ENCODE results near the gene TLN1.

TLN1 gene

GRCh38 chr9:35700031-35700430 is 32.0 kb downstream of the TLN1 start:
- no peak overlapping the region for H3K27ac ChIP-seq (ENCODE audit: low read depth, low read length)

DNA sequence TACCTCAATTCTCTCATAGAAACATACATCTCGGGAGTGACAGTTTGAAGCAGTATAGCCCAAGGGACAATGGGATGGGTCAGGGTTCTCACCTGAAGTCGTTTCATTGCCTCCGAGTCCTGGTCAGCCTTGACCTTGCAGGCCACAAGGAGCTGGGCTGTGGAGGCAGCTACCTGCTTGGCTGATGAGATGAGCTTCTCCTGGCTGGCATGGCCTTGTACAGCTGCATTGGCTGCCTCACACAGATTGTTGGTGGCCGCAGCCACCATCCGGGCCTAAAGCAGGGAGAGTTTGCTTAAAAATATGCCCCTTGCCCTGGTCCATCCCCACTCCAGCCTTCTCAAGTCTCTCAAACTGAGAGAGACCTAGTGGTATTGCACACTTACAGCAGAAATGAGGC is 33.8 kb downstream of the TLN1 start:
- Histone ChIP-seq H3K36me3 (ENCODE audit: control insufficient read depth in 1 of 2, insufficient read depth in 2 of 2, low read length in 2 of 2) (peaks cover 61 to 72% of the 10 kb centered on the region in 2 donors), H3K4me1 (ENCODE audit: control insufficient read depth in 1 of 2, insufficient read depth in 2 of 2, low read length in 2 of 2) (peaks cover 12 to 16% of the 10 kb centered on the region in 2 donors), H3K27ac (ENCODE audit: low read depth, low read length) (no peak overlapping the region), H3K9ac (ENCODE audit: low read depth in 1 of 2, low read length in 2 of 2) (no peak overlapping the region), H3K9me3 (ENCODE audit: control insufficient read depth in 1 of 2, low read length in 2 of 2) (no peaks in the 10 kb centered on the region), H3K27me3 (ENCODE audit: control insufficient read depth in 1 of 2, insufficient read depth in 2 of 2, low read length in 2 of 2) (no peaks in the 10 kb centered on the region), H3K4me3 (ENCODE audit: low read depth in 1 of 2, low read length in 2 of 2) (no peak overlapping the region)

More at GRCh38 chr9:35700031-35700430, 32.0 kb downstream of the TLN1 start:
- Histone ChIP-seq H3K36me3 (ENCODE audit: control insufficient read depth in 1 of 2, insufficient read depth in 2 of 2, low read length in 2 of 2) (peaks cover 79 to 90% of the 10 kb centered on the region in 2 donors), H3K4me3 (ENCODE audit: low read depth in 1 of 2, low read length in 2 of 2) (no peak overlapping the region), H3K9ac (ENCODE audit: low read depth in 1 of 2, low read length in 2 of 2) (no peak overlapping the region), H3K4me1 (ENCODE audit: control insufficient read depth in 1 of 2, insufficient read depth in 2 of 2, low read length in 2 of 2) (peaks cover 12 to 16% of the 10 kb centered on the region in 2 donors), H3K9me3 (ENCODE audit: control insufficient read depth in 1 of 2, low read length in 2 of 2) (no peaks in the 10 kb centered on the region), H3K27me3 (ENCODE audit: control insufficient read depth in 1 of 2, insufficient read depth in 2 of 2, low read length in 2 of 2) (no peaks in the 10 kb centered on the region)

GRCh38 chr9:35697486-35697885 is 34.5 kb downstream of the TLN1 start:
- peaks cover 12 to 16% of the 10 kb centered on the region in 2 donors for H3K4me1 ChIP-seq (ENCODE audit: control insufficient read depth in 1 of 2, insufficient read depth in 2 of 2, low read length in 2 of 2)
- H3K9me3 ChIP-seq (ENCODE audit: control insufficient read depth in 1 of 2, low read length in 2 of 2) = no peaks in the 10 kb centered on the region
- H3K27ac ChIP-seq (ENCODE audit: low read depth, low read length) = no peak overlapping the region
- peaks cover 55 to 65% of the 10 kb centered on the region in 2 donors for H3K36me3 ChIP-seq (ENCODE audit: control insufficient read depth in 1 of 2, insufficient read depth in 2 of 2, low read length in 2 of 2)
- H3K4me3 ChIP-seq (ENCODE audit: low read depth in 1 of 2, low read length in 2 of 2) = no peak overlapping the region
- no peaks in the 10 kb centered on the region for H3K27me3 ChIP-seq (ENCODE audit: control insufficient read depth in 1 of 2, insufficient read depth in 2 of 2, low read length in 2 of 2)
- H3K9ac ChIP-seq (ENCODE audit: low read depth in 1 of 2, low read length in 2 of 2) = no peak overlapping the region

GRCh38 chr9:35696520-35697215 is 35.3 kb downstream of the TLN1 start:
- Histone ChIP-seq H3K27ac (ENCODE audit: low read depth, low read length) (no peak overlapping the region), H3K36me3 (ENCODE audit: control insufficient read depth in 1 of 2, insufficient read depth in 2 of 2, low read length in 2 of 2) (peaks cover 49 to 57% of the 10 kb centered on the region in 2 donors), H3K27me3 (ENCODE audit: control insufficient read depth in 1 of 2, insufficient read depth in 2 of 2, low read length in 2 of 2) (no peaks in the 10 kb centered on the region), H3K9me3 (ENCODE audit: control insufficient read depth in 1 of 2, low read length in 2 of 2) (no peaks in the 10 kb centered on the region), H3K9ac (ENCODE audit: low read depth in 1 of 2, low read length in 2 of 2) (no peak overlapping the region), H3K4me1 (ENCODE audit: control insufficient read depth in 1 of 2, insufficient read depth in 2 of 2, low read length in 2 of 2) (peaks cover 12 to 16% of the 10 kb centered on the region in 2 donors), H3K4me3 (ENCODE audit: low read depth in 1 of 2, low read length in 2 of 2) (no peak overlapping the region)

DNA sequence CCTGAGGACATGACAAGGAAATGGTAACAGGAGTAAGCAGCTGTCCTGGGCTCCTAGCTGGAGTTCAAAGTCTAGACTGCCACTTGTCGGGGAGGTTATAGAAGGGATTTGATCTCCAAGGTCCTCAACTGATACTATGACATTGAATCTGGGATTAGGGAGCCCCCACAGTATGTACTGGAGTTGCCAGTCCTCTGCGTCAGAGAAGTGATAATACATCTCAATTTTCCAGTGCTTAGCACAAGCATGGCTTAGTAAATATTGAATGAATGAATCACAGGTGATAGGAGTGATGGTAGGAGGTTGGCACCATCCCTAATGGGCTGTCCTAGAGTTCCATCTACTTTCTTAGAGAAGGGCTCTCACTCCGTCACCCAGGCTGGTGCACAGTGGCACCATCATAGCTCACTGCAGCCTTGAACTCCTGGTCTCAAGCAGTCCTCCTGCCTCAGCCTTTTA is 36.0 kb downstream of the TLN1 start:
- peaks cover 44 to 50% of the 10 kb centered on the region in 2 donors for H3K36me3 ChIP-seq (ENCODE audit: control insufficient read depth in 1 of 2, insufficient read depth in 2 of 2, low read length in 2 of 2)

DNA sequence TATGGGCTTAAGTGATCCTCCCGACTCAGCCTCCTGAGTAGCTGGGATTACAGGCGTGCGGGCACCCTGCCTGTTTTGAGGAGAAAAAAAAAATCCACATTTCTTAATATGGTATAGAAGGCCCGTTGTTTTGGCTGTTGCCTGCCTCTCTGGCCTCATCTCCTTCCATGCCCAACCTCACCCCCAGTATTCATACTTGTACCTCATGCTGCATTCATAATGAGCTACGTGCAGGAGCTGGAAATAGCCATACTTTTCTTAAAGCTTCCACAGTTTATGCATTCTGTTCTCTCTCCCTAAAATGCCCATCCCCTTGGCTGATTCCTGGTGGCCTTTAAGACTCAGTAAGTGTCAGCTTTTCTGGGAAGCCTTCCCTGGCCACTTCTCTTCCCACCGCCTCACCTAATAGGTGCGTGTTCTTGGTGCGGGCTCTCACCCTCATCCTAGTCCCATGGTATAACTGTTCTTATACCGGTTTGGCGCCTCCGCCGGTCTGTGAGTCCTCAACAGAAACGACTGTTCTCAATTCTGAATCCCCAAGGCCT is 40.2 kb downstream of the TLN1 start:
- Histone ChIP-seq H3K4me3 (ENCODE audit: low read depth in 1 of 2, low read length in 2 of 2) (no peak overlapping the region), H3K36me3 (ENCODE audit: control insufficient read depth in 1 of 2, insufficient read depth in 2 of 2, low read length in 2 of 2) (peaks cover 3 to 9% of the 10 kb centered on the region in 2 donors), H3K4me1 (ENCODE audit: control insufficient read depth in 1 of 2, insufficient read depth in 2 of 2, low read length in 2 of 2) (peaks cover 29 to 34% of the 10 kb centered on the region in 2 donors), H3K27ac (ENCODE audit: low read depth, low read length) (no peak overlapping the region), H3K9ac (ENCODE audit: low read depth in 1 of 2, low read length in 2 of 2) (no peak overlapping the region), H3K9me3 (ENCODE audit: control insufficient read depth in 1 of 2, low read length in 2 of 2) (no peaks in the 10 kb centered on the region), H3K27me3 (ENCODE audit: control insufficient read depth in 1 of 2, insufficient read depth in 2 of 2, low read length in 2 of 2) (no peaks in the 10 kb centered on the region)

More for the DNA sequence above, 36.0 kb downstream of the TLN1 start:
- Histone ChIP-seq H3K27me3 (ENCODE audit: control insufficient read depth in 1 of 2, insufficient read depth in 2 of 2, low read length in 2 of 2) (no peaks in the 10 kb centered on the region), H3K9ac (ENCODE audit: low read depth in 1 of 2, low read length in 2 of 2) (no peak overlapping the region), H3K4me1 (ENCODE audit: control insufficient read depth in 1 of 2, insufficient read depth in 2 of 2, low read length in 2 of 2) (peaks cover 15 to 16% of the 10 kb centered on the region in 2 donors), H3K4me3 (ENCODE audit: low read depth in 1 of 2, low read length in 2 of 2) (no peak overlapping the region), H3K9me3 (ENCODE audit: control insufficient read depth in 1 of 2, low read length in 2 of 2) (no peaks in the 10 kb centered on the region), H3K27ac (ENCODE audit: low read depth, low read length) (no peak overlapping the region)

DNA sequence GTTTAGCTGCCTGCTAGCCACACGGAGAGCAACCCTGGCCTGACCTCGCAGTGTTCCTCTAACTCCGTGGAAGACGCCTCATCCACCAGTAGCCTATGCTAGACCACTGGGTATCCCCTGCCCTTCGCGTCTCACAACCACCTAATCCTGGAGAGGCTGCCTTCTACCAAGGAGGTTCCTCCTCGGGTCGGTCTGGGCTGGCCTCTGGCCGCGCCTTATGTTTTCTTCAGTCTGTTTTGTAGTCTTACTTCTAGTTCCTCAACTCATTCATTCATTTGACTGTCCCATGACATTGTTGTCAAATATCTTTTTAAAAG is 40.7 kb downstream of the TLN1 start:
- Histone ChIP-seq H3K36me3 (ENCODE audit: control insufficient read depth in 1 of 2, insufficient read depth in 2 of 2, low read length in 2 of 2) (peaks cover 0 to 3% of the 10 kb centered on the region in 2 donors), H3K27ac (ENCODE audit: low read depth, low read length) (peak overlapping the region; percentile 43), H3K4me1 (ENCODE audit: control insufficient read depth in 1 of 2, insufficient read depth in 2 of 2, low read length in 2 of 2) (peaks cover 23 to 30% of the 10 kb centered on the region in 2 donors), H3K9ac (ENCODE audit: low read depth in 1 of 2, low read length in 2 of 2) (peak overlapping the region; percentile 67 to 74), H3K9me3 (ENCODE audit: control insufficient read depth in 1 of 2, low read length in 2 of 2) (no peaks in the 10 kb centered on the region), H3K27me3 (ENCODE audit: control insufficient read depth in 1 of 2, insufficient read depth in 2 of 2, low read length in 2 of 2) (no peaks in the 10 kb centered on the region), H3K4me3 (ENCODE audit: low read depth in 1 of 2, low read length in 2 of 2) (peak overlapping the region; percentile 69 to 75)

DNA sequence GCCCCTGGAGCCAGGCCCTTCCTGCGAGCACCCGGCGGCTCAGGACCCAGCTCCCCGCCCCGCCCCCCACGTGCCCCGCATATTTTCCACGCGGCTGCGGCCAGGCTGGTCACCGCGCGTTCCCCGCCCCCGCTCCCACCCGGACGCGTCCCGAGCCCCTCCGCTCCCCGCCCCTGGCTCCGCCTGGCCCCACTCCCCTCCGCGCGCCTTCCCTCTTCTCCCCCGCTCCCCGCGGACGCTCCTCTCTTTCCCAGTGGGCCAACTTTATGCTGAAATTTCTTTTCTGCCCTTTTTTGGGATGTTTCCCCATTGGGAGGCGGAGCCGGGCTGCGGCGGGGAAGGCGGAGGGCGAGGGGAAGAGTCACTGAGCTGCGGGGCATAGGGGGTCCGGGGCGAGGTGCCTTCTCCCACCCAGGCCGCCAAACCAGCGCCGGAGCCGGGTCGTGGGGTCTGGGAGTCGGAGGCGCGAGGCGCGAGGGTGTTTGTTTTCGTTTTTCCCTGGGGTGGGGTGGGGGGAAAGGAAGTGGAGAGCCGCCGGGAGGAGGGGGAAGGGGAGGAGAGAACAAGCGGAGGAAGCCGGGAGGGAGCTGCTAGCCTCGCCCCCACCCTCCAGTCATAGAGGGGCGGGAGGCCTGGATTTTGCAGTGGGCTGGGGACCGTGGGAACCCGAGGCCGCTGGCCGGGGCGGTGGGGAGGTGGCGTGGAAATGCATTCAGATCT is 41.2 kb downstream of the TLN1 start:
- Histone ChIP-seq H3K4me1 (ENCODE audit: control insufficient read depth in 1 of 2, insufficient read depth in 2 of 2, low read length in 2 of 2) (peaks cover 18 to 25% of the 10 kb centered on the region in 2 donors), H3K27ac (ENCODE audit: low read depth, low read length) (peak overlapping the region; percentile 73), H3K36me3 (ENCODE audit: control insufficient read depth in 1 of 2, insufficient read depth in 2 of 2, low read length in 2 of 2) (no peaks in the 10 kb centered on the region), H3K27me3 (ENCODE audit: control insufficient read depth in 1 of 2, insufficient read depth in 2 of 2, low read length in 2 of 2) (no peaks in the 10 kb centered on the region), H3K9ac (ENCODE audit: low read depth in 1 of 2, low read length in 2 of 2) (peak overlapping the region; percentile 69 to 74), H3K9me3 (ENCODE audit: control insufficient read depth in 1 of 2, low read length in 2 of 2) (no peaks in the 10 kb centered on the region), H3K4me3 (ENCODE audit: low read depth in 1 of 2, low read length in 2 of 2) (peak overlapping the region; percentile 69 to 75)

- H3K9ac ChIP-seq (ENCODE audit: low read depth in 1 of 2, low read length in 2 of 2) = peak overlapping the region; percentile 28 to 69
- no peaks in the 10 kb centered on the region for H3K9me3 ChIP-seq (ENCODE audit: control insufficient read depth in 1 of 2, low read length in 2 of 2)
- H3K4me1 ChIP-seq (ENCODE audit: control insufficient read depth in 1 of 2, insufficient read depth in 2 of 2, low read length in 2 of 2) = peaks cover 15 to 22% of the 10 kb centered on the region in 2 donors
- H3K4me3 ChIP-seq (ENCODE audit: low read depth in 1 of 2, low read length in 2 of 2) = peak overlapping the region; percentile 69 to 75
- H3K27ac ChIP-seq (ENCODE audit: low read depth, low read length) = peak overlapping the region; percentile 73
- H3K27me3 ChIP-seq (ENCODE audit: control insufficient read depth in 1 of 2, insufficient read depth in 2 of 2, low read length in 2 of 2) = no peaks in the 10 kb centered on the region
- H3K36me3 ChIP-seq (ENCODE audit: control insufficient read depth in 1 of 2, insufficient read depth in 2 of 2, low read length in 2 of 2) = no peaks in the 10 kb centered on the region
Observed at GRCh38 chr9:35690294-35690613, 41.7 kb downstream of the TLN1 start.
